Coronary artery (tissue), 2 donors: ENCODE measurements around the gene DPP4.

Experiments
- DNase-seq: peaks from one replicate; pipeline ENCODE4 v3.0.0-alpha.2; 2017; ENCODE audit warnings: low spot score
- H3K27ac ChIP-seq, 2 donors: fragments of 200-600 bp; sonication (generic); one replicate each; pipeline ENCODE4 v1.5.1; 2016 to 2019
- H3K4me3 ChIP-seq: fragments of 200-600 bp; sonication (generic); 2 replicates; pipeline ENCODE4 v1.5.1; 2016; ENCODE audit warnings: mild to moderate bottlenecking, moderate library complexity
- CTCF ChIP-seq: fragments of 200-600 bp; sonication (generic); IDR thresholded peaks from one replicate; pipeline ENCODE4 v1.5.1; 2019; ENCODE audit warnings: antibody characterized with exemption

Gene DPP4

DNA sequence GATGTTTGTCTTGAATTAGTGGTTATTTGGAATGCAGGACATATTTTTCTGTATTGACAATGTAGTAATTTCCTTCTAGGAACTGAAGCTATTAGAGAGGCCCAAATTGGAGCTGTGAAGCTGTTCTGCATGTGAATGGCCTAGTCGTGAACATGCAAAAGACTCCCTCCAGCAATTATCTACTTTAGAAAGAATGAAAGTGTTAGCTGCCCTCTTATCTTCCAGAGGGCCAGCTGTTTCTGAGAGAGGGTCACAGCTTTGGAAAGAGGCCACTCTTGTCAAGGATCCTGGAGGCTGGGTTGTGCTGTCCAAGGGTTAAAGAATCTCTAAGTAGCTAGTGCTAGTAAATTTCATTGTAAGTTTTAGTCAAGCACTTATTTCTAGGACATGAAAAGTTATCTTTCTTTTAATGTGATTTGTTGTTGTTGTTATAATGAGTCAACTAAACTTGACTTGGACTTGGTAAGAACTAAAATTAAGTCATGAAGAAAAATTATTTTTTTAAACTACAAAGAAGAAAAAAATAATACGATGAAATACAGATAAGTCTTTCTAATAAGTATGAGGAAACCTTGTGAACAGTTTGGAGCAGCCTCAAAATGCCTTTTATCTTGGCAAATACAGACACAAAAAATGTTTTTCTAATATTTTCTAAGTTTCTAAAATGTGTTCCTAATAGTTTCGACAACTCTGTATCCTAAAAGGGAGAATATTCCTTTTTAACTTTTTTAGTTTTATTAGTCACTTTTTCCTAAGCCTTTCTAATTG is 36.8 kb downstream of the DPP4 start:
- TF ChIP-seq CTCF, result no peak
- DNase-seq, result no peak
- no peak overlapping the region for H3K27ac ChIP-seq
- H3K4me3 ChIP-seq, result no peak overlapping the region

GRCh38 chr2:162035981-162036380 is 38.0 kb downstream of the DPP4 start:
- no peak overlapping the region for H3K4me3 ChIP-seq
- H3K27ac ChIP-seq, result no peak overlapping the region
- no peak for DNase-seq
- TF ChIP-seq CTCF, result no peak

- no peak overlapping the region for H3K27ac ChIP-seq
- TF ChIP-seq CTCF, result no peak
- DNase-seq, result no peak
- no peak overlapping the region for H3K4me3 ChIP-seq
Observed at GRCh38 chr2:162030363-162031190, 43.4 kb downstream of the DPP4 start.

GRCh38 chr2:162029287-162029901 is 44.6 kb downstream of the DPP4 start:
- no peak for DNase-seq
- TF ChIP-seq CTCF, result no peak
- Histone ChIP-seq H3K4me3 (no peak overlapping the region), H3K27ac (no peak overlapping the region)

GRCh38 chr2:162028511-162028910 is 45.5 kb downstream of the DPP4 start:
- H3K4me3 ChIP-seq, result no peak overlapping the region
- TF ChIP-seq CTCF, result no peak
- DNase-seq, result no peak
- no peak overlapping the region for H3K27ac ChIP-seq

DNA sequence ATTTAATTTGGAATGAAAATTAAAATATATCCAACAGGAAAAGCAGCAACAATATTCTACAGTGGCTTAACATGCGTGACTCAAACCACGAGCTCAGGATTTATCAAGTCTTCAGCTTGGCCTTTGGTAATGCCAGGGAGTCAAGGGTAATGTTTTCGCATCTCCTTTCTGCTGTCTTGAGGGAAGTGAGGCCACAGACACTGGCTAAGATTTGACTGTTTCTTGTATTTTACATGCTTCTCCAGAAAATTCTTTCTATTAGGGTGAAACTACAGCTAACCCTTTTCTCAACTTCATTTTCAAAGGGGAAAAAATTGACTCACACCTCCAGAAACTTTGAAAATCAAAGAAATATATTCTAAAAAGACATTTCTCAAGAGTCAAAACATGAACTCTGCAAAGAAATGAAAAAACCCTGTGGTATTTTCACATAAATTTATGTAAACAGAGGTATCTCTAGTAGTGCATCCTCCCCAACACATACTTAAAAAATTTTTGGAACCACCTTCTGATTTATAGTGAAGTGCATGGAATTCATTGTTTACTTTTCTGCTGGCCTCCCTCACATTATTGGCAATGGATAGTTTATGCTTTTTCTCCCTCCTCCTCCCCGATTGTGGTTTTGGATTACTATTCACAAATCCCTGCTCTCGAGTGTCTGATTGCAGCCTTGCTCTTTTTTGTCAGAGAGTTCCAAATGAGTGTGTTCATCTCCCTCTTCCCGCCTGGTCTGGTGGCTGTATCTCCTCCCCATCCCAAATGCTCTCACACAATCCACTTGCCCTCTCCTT is 48.7 kb downstream of the DPP4 start:
- DNase-seq, result no peak
- no peak for TF ChIP-seq CTCF
- no peak overlapping the region for H3K4me3 ChIP-seq
- H3K27ac ChIP-seq, result no peak overlapping the region
